Measurements from ENCODE around the gene CEACAM18.

CEACAM18 gene

DNA sequence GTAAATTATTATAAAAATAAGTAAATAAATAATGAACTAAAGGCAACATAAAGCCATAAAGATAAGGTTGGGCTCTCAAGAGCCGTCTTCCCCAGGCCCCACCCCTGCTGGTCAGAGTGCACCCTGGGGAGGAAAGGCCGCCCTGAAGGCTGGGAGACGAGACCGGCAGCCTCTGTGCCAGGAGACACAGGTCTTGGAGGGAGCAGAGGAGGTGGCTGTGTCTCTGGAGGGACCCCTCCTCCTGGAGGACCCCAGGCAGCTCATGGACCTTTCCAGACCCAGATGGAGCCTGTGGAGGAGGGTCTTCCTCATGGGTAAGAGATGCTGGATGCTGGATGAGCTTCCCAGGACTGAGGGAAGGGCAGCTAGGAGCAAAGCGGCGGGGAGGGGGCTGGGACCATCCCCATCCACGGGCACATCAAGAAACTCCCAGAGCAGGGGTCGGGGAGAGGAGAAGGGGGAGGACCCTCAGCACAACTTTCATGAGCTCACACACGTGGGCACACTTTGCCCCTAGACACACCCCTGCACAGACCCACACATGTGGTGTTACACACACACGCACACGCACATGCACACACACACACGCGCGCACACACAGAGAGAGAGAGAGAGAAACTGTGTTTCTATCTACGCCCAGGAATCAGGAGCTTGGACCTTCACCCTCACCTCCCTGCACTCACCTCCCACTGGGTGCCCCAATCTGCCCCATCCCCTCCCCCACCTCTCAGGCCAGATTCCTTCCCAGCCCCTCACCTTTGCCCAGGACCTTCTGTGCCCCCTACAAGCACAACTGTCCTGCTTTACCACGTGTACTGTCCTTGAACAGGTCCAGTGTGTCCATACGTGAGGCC lies at the start of gene CEACAM18:
TSS of gene CEACAM18 (plus strand) at position 159 of the 854 bp plus-strand sequence.
- TF ChIP-seq CTCF (IDR thresholded peaks at IDR 0.05; ENCODE audit: extremely low read depth, insufficient read depth, missing control alignments) = no peak
- in situ Hi-C loops (cut with MboI; ENCODE audit: low pct_unique_long_range_greater_than_20kb, low sequenced_read_pairs, unreplicated experiment) = loop anchor here (10.0 kb wide), 1 partner anchor 176 kb away; no protein-coding TSS in a partner anchor

GRCh38 chr19:51430221-51430620 lies 48.1 kb upstream of the CEACAM18 start:
- in situ Hi-C loops (cut with MboI; ENCODE audit: low pct_unique_long_range_greater_than_20kb, low sequenced_read_pairs, unreplicated experiment) = loop anchor here (10.0 kb wide), 1 partner anchor 95 kb away; no protein-coding TSS in a partner anchor
- no peak for DNase-seq (ENCODE audit: low spot score)
- no peak for TF ChIP-seq CTCF (IDR thresholded peaks at IDR 0.05; ENCODE audit: extremely low read depth, insufficient read depth, missing control alignments)

More for the DNA sequence above, at the start of gene CEACAM18:
- DNase-seq (ENCODE audit: low spot score) = no peak

DNA sequence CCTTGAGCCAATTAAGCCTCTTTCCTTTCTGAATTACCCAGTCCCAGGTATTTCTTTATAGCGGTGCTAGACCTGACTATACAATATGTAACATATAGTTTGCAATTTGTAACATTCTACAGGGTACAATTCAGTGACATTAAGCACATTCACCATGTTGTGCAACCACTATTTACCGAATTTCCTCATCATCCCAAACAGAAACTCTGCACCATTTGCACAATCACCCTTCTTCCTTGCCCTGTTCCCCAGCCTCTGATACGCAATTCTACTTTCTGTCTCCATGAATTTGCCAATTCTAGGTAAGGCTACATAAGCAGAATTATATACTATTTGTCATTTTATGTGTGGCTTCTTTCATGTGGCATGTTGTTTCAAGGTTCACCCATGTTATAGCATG lies 47.2 kb upstream of the CEACAM18 start:
- DNase-seq (ENCODE audit: low spot score) = no peak
- no peak for TF ChIP-seq CTCF (IDR thresholded peaks at IDR 0.05; ENCODE audit: extremely low read depth, insufficient read depth, missing control alignments)
- in situ Hi-C loops (cut with MboI; ENCODE audit: low pct_unique_long_range_greater_than_20kb, low sequenced_read_pairs, unreplicated experiment) = loop anchor here (10.0 kb wide), 1 partner anchor 96 kb away; no protein-coding TSS in a partner anchor

DNA sequence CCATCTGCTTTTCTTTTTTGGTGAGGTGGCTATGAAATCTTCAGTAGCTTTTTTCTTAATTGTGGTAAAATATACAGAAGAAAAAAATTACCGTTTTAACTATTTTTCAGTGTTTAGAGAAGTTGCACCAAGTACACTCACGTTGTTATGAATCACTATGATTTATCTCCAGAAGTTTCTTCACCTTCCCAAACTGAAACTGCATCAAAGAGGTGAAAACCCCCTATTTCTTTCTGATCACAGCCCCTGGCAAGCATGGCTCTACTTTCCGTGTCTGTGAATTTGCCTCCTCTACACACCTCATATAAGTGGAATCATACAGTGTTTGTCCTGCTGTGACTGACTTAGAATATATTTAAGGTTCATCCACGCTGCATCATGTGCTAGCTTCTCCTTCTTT lies 45.3 kb upstream of the CEACAM18 start:
- in situ Hi-C loops (cut with MboI; ENCODE audit: low pct_unique_long_range_greater_than_20kb, low sequenced_read_pairs, unreplicated experiment) = loop anchor here (10.0 kb wide), 1 partner anchor 98 kb away; no protein-coding TSS in a partner anchor
- no peak for DNase-seq (ENCODE audit: low spot score)
- TF ChIP-seq CTCF (IDR thresholded peaks at IDR 0.05; ENCODE audit: extremely low read depth, insufficient read depth, missing control alignments) = no peak

- TF ChIP-seq CTCF (IDR thresholded peaks at IDR 0.05; ENCODE audit: extremely low read depth, insufficient read depth, missing control alignments) = no peak
- DNase-seq (ENCODE audit: low spot score) = no peak
- in situ Hi-C loops (cut with MboI; ENCODE audit: low pct_unique_long_range_greater_than_20kb, low sequenced_read_pairs, unreplicated experiment) = loop anchor here (10.0 kb wide), 1 partner anchor 100 kb away; no protein-coding TSS in a partner anchor
These were observed 43.9 kb upstream of the CEACAM18 start for GRCh38 chr19:51434456-51434855.

- in situ Hi-C loops (cut with MboI; ENCODE audit: low pct_unique_long_range_greater_than_20kb, low sequenced_read_pairs, unreplicated experiment) = loop anchor here (10.0 kb wide), 1 partner anchor 104 kb away; no protein-coding TSS in a partner anchor
- DNase-seq (ENCODE audit: low spot score) = peak; percentile 51
- peak; percentile 75 for TF ChIP-seq CTCF (IDR thresholded peaks at IDR 0.05; ENCODE audit: extremely low read depth, insufficient read depth, missing control alignments)
These were observed 39.3 kb upstream of the CEACAM18 start for GRCh38 chr19:51439021-51439465.

Data from GM13977 (cell line).